NB4 (cell line): Measurements from ENCODE around the gene DOCK9.

Source experiments
- CTCF ChIP-seq: IDR thresholded peaks from one replicate; pipeline ENCODE4 v1.5.1; 2012; ENCODE audit warnings: low read depth, low read length
- POLR2A ChIP-seq: IDR thresholded peaks from 2 replicates; pipeline ENCODE4 v1.6.1; 2011; ENCODE audit warnings: mild to moderate bottlenecking; ENCODE audit not compliant: insufficient read length; ENCODE audit errors: extremely low read depth

- no peak for TF ChIP-seq CTCF
- no peak for TF ChIP-seq POLR2A
Measured at GRCh38 chr13:98934243-98934642, 43.6 kb downstream of the DOCK9 start.
